Colonic mucosa (tissue), 4 donors: ENCODE results near the gene RAD51B. TPM values are rescaled to one million over a fixed set of nuclear protein-coding genes. Genes with fewer than 3 reads are reported as not detected.

Experiments
- DNase-seq: peaks from one replicate; pipeline ENCODE4 v3.0.0-alpha.2; 2020
- H3K27ac ChIP-seq: fragments of 200-600 bp; one replicate; pipeline ENCODE4 v1.8.0; 2021
- H3K27me3 ChIP-seq: fragments of 200-600 bp; one replicate; pipeline ENCODE4 v1.8.0; 2021
- H3K36me3 ChIP-seq: fragments of 200-600 bp; one replicate; pipeline ENCODE4 v1.8.0; 2021
- H3K4me1 ChIP-seq: fragments of 200-600 bp; one replicate; pipeline ENCODE4 v1.8.0; 2021; ENCODE audit warnings: mild to moderate bottlenecking
- H3K4me3 ChIP-seq: fragments of 200-600 bp; one replicate; pipeline ENCODE4 v1.8.0; 2021
- H3K9ac ChIP-seq, 2 donors: one replicate each; pipeline ENCODE4 v1.7.0; 2013; ENCODE audit warnings: control low read depth in 2 of 2, low read depth in 2 of 2, low read length in 2 of 2
- H3K9me3 ChIP-seq: fragments of 200-600 bp; one replicate; pipeline ENCODE4 v1.8.0; 2021
- CTCF ChIP-seq: fragments of 200-600 bp; IDR thresholded peaks from one replicate; pipeline ENCODE4 v1.8.0; 2022; ENCODE audit warnings: antibody characterized with exemption, mild to moderate bottlenecking
- intact Hi-C: fragments of 100-400 bp; cut with DNase I; formaldehyde crosslinking; loops from one replicate; pipeline ENCODE4 v1.14.1; 2022
- total RNA-seq, 2 donors: library from RNA; stranded (reverse); fragmentation: NEBNext Ultra II Directional in 1 of 2; extraction: Animal tissue kit (Norgen Biotek cat#: 25700) in 1 of 2; gene quantifications; one replicate each; pipeline ENCODE4 v1.2.1, GENCODE V29; 2021
- donor health status: healthy.
- donor health status: DM: no; HTN: no; CAD: no.
- donor health status: DM: no; HTN: no; CAD: no.

RAD51B gene
- total RNA-seq, 2 donors from 2014 or later: 12.7 to 22.0 TPM

GRCh38 chr14:68666899-68667298 lies 847.3 kb downstream of the RAD51B start:
- peak overlapping the region; percentile 17 for H3K27ac ChIP-seq
- no peak overlapping the region for H3K9ac ChIP-seq
- DNase-seq: no peak
- H3K4me1 ChIP-seq: no peaks in the 10 kb centered on the region
- no peaks in the 10 kb centered on the region for H3K36me3 ChIP-seq
- no peaks in the 10 kb centered on the region for H3K9me3 ChIP-seq
- intact Hi-C loops: no loop called here
- H3K27me3 ChIP-seq: no peaks in the 10 kb centered on the region
- no peak for TF ChIP-seq CTCF
- H3K4me3 ChIP-seq: no peak overlapping the region

GRCh38 chr14:68667313-68667791 lies 847.8 kb downstream of the RAD51B start:
- H3K36me3 ChIP-seq: no peaks in the 10 kb centered on the region
- H3K9me3 ChIP-seq: no peaks in the 10 kb centered on the region
- H3K27me3 ChIP-seq: no peaks in the 10 kb centered on the region
- DNase-seq: no peak
- no peak overlapping the region for H3K4me3 ChIP-seq
- H3K9ac ChIP-seq: no peak overlapping the region
- peak overlapping the region; percentile 17 for H3K27ac ChIP-seq
- no peaks in the 10 kb centered on the region for H3K4me1 ChIP-seq
- intact Hi-C loops: no loop called here
- no peak for TF ChIP-seq CTCF

- DNase-seq: no peak
- TF ChIP-seq CTCF: no peak
- no peak overlapping the region for H3K4me3 ChIP-seq
- no peaks in the 10 kb centered on the region for H3K36me3 ChIP-seq
- intact Hi-C loops: no loop called here
- no peaks in the 10 kb centered on the region for H3K9me3 ChIP-seq
- H3K27ac ChIP-seq: peak overlapping the region; percentile 30
- peak overlapping the region in 1 of 2 donors; percentile 12 for H3K9ac ChIP-seq
- no peaks in the 10 kb centered on the region for H3K27me3 ChIP-seq
- H3K4me1 ChIP-seq: no peaks in the 10 kb centered on the region
Observed at GRCh38 chr14:68668028-68668427, 848.4 kb downstream of the RAD51B start.

DNA sequence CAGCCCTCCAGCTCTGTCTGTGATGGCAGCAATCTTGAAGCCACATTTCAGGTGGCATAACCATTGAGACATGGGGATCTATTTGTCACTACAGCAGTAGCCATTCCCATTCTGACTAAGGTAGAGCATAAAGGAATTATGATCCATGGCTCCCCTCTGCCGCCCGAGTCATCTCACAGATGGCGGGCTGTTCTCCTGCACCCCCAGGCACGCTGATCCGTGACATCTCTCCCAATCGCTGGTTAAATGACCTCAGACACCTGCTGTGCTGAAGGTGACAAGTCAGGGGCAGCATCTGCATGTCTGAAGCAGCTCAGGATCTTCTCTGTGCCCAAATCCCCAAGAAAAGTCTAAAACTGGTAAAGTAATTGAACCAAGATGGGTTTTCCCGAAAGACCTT lies 849.0 kb downstream of the RAD51B start:
- no peak overlapping the region for H3K9ac ChIP-seq
- H3K27ac ChIP-seq: peak overlapping the region; percentile 30
- TF ChIP-seq CTCF: no peak
- H3K4me1 ChIP-seq: no peaks in the 10 kb centered on the region
- no peak for DNase-seq
- H3K36me3 ChIP-seq: no peaks in the 10 kb centered on the region
- H3K4me3 ChIP-seq: no peak overlapping the region
- intact Hi-C loops: no loop called here
- H3K9me3 ChIP-seq: no peaks in the 10 kb centered on the region
- H3K27me3 ChIP-seq: no peaks in the 10 kb centered on the region

DNA sequence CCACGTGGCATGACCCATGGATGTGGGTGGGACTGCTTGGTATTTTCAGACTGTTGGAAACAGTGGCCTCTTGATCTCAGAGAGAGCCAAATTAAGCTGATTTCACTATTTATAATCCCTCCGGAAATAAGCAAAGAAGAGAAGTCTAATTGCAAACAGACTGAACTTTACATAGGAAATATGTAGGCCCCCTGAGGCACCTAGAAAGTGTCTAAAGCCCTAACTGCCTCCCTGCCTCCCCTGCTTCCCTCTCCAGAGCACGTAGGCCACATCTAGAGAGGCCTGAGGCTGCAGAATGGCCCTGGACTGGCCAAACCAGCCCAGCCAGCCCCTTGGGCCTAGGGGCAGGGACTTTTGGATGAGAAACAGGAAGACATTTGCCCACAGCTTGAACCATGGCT lies 849.5 kb downstream of the RAD51B start:
- no peak overlapping the region for H3K4me3 ChIP-seq
- no peak for DNase-seq
- H3K9ac ChIP-seq: no peak overlapping the region
- no peaks in the 10 kb centered on the region for H3K27me3 ChIP-seq
- no peak for TF ChIP-seq CTCF
- peak overlapping the region; percentile 7 for H3K27ac ChIP-seq
- no peaks in the 10 kb centered on the region for H3K9me3 ChIP-seq
- no peaks in the 10 kb centered on the region for H3K36me3 ChIP-seq
- intact Hi-C loops: no loop called here
- no peaks in the 10 kb centered on the region for H3K4me1 ChIP-seq
